Measurements from ENCODE around the gene RELA.

RELA gene

GRCh38 chr11:65654375-65655349 lies 8.1 kb downstream of the RELA start:
- TF ChIP-seq, protein P1, sequence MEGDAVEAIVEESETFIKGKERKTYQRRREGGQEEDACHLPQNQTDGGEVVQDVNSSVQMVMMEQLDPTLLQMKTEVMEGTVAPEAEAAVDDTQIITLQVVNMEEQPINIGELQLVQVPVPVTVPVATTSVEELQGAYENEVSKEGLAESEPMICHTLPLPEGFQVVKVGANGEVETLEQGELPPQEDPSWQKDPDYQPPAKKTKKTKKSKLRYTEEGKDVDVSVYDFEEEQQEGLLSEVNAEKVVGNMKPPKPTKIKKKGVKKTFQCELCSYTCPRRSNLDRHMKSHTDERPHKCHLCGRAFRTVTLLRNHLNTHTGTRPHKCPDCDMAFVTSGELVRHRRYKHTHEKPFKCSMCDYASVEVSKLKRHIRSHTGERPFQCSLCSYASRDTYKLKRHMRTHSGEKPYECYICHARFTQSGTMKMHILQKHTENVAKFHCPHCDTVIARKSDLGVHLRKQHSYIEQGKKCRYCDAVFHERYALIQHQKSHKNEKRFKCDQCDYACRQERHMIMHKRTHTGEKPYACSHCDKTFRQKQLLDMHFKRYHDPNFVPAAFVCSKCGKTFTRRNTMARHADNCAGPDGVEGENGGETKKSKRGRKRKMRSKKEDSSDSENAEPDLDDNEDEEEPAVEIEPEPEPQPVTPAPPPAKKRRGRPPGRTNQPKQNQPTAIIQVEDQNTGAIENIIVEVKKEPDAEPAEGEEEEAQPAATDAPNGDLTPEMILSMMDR (IDR thresholded peaks at IDR 0.05; ENCODE audit: extremely low read depth, missing control alignments) = no peak
- DNase-seq (ENCODE audit: low spot score) = peak; percentile 4

DNA sequence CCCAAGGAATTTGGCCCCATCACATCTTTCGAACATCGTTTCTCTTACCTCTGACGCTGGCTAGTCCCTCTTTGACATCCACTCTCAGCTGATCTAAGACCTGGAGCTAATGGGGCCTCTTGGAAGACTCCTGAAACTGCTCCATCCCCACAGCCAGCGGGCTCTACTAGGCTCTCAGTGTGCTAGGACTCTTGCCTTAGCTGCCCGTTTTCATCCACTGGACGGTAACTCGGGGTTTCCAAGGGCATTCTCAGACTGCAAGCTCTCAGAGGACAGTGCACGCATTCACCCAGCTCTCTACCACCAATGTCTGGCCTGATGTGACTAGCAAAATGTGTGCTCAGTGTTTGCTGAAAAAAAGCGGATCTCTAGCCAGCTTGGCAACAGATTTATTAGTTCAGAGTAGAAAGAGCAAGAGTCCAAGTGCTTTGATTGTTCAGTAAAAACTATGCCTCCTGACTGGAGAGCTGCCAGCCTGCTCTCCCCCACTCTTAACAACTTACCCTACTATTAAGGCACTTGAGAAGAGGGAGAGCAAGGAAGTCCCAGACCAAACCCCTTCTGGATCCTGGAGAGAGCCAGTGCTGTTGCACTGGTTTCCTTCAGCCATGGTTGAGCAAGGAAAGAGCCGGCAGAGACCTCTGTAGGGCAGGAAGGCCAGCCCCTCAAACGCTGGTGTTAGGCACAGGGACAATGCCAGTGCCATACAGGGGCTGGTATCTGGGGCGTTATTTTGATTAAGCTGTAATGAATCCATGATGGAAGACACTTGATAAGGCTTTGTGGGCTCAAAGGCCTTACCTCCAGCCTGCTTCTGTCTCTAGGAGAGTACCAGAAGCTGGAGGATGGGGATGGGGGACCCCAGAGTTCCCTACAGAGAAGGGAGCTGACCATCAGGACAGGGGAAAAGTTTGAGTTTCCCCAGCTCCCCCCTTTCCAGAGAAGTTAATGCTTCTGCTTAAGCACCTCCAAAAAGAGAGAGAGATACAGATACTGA lies 9.2 kb downstream of the RELA start:
- DNase-seq (ENCODE audit: low spot score) = no peak
- TF ChIP-seq, protein P1 (IDR thresholded peaks at IDR 0.05; ENCODE audit: extremely low read depth, missing control alignments) = no peak

DNA sequence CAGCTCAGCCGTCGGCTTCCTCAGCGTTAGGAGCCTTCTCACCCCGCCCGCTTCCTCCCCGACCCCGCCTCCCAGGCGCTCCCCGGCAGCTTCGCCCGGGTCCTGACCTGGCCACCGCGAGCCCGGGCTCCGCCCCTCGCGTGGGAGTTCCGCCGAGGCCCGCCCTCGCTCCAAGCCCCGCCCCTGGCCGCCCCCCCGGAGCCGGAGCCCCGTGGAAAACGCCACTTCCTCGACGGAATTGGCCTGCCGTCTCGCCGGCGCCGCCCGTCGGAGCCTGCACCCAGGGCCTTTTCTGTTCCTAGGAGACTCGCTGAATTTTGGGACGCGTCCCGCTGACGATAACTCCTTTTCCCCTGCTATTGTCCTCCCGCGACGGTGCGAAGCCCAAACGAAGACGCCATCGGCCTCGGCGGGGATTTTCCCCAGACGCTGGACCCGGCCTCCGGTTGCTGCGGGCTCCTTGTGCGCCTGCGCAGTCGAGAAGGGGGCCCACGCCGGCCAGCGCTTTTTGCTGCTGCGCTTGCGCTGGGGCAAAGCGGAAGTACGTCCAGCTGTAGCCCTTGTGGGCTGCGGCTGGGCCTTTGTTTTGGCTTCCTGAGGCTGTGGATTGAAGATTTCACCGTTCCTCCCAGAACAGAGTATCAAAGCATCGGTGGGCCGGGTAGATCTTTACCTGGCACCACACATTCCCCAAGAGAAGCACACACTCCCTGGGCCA lies 10.0 kb downstream of the RELA start:
- DNase-seq (ENCODE audit: low spot score) = peak; percentile 99
- TF ChIP-seq, protein P1 (IDR thresholded peaks at IDR 0.05; ENCODE audit: extremely low read depth, missing control alignments) = no peak

- DNase-seq (ENCODE audit: low spot score) = no peak
- TF ChIP-seq, protein P1 (IDR thresholded peaks at IDR 0.05; ENCODE audit: extremely low read depth, missing control alignments) = no peak
Measured at GRCh38 chr11:65651589-65652510, 10.9 kb downstream of the RELA start.

DNA sequence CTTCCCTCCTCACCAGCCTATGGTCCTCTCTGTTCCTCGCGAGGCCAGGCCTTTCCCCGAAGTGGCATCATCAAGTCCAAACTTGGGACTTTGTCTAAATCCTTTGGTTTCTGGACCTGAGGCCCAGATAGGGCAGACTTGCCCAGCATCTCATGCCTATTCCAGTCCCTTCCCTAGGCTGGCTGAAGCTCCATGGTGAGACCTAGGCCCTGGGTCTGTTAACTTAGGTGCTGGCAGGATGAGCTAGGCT lies 11.5 kb downstream of the RELA start:
- TF ChIP-seq, protein P1 (IDR thresholded peaks at IDR 0.05; ENCODE audit: extremely low read depth, missing control alignments) = no peak
- no peak for DNase-seq (ENCODE audit: low spot score)

DNA sequence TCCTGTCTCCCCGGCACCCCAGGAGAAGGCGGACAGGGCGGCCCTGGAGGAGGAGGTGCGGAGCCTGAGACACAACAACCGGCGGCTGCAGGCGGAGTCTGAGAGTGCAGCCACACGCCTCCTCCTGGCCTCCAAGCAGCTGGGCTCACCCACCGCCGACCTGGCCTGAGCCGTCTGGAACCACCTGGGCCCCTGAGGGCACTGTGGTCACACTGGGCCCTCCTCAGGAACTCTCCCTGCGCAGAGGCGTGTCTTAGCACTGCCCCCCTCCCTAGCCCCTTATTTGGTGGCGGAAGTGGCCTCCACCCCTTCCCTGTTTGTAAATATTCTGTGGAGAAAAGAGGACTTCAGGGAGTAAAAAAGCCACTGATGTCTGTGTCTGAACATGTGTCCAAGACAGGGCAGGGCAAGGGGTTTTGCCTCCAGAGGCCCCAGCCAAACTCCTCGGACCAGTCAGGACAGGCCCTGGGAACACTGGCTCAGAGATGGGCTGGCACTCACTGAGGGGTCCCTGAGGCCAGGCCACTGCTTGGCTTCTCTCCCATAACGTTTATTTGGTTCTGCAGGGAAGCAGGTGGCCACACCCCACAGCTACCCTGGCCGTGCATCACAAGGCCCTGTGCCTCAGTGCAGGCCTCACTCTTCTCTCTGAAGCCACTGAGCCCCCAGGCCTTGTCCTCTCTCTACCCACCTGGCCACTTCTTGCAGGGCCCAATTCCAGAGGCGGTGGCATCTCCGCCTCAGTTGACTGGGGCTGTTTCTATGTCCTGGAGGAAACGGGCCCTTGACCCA lies 12.0 kb downstream of the RELA start:
- no peak for DNase-seq (ENCODE audit: low spot score)
- TF ChIP-seq, protein P1 (IDR thresholded peaks at IDR 0.05; ENCODE audit: extremely low read depth, missing control alignments) = no peak
